HCT116 (cell line): ENCODE data around the gene C14orf93. TPM values are rescaled to one million over a fixed set of nuclear protein-coding genes. Genes with fewer than 3 reads are reported as not detected.

Source experiments
- ATAC-seq: fragments of 200-7000 bp; cut with Tn5 transposase; 2 replicates; pipeline ENCODE4 v1.9.1; 2020; ENCODE audit warnings: mild to moderate bottlenecking, moderate library complexity
- BruUV-seq: library from RNA; stranded (reverse); fragments of 400-500 nt; replicated peaks from 2 replicates; lab custom pipeline; 2021; lab: Mats Ljungman, UMichigan
- CTCF ChIA-PET: fragments of 300-600 bp; sonication (Branson Sonifier 250); formaldehyde crosslinking; loops from one replicate; lab custom pipeline; 2021; ENCODE audit warnings: antibody characterized with exemption; lab: Charles Lee
- POLR2A ChIA-PET: fragments of 300-600, 350-600 bp; sonication (Branson Sonifier 250); formaldehyde crosslinking; loops from one replicate; lab custom pipeline; 2021; ENCODE audit warnings: antibody characterized with exemption; lab: Charles Lee
- RAD21 ChIA-PET, 2 experiments: fragments of 300-600 bp; sonication (Branson Sonifier 250); formaldehyde crosslinking; loops; one replicate each; lab custom pipeline; 2023; ENCODE audit warnings: low total read pairs in 2 of 2; ENCODE audit not compliant: uncharacterized antibody in 2 of 2, unreplicated experiment in 2 of 2, low non-redundant PET in 1 of 2; lab: Charles Lee
- DNase-seq: peaks from one replicate; pipeline ENCODE4 v3.0.0-alpha.2; 2010; ENCODE audit warnings: low read depth, low spot score
- H2AFZ ChIP-seq: fragments of 200-600 bp; shearing (Covaris generic), sonication (generic); 2 replicates; pipeline ENCODE4 v1.6.1; 2017; ENCODE audit warnings: low read depth, mixed run types, mixed read lengths, antibody characterized with exemption, low read length; ENCODE audit not compliant: poor library complexity, severe bottlenecking
- H3K27ac ChIP-seq: 2 replicates; pipeline ENCODE4 v1.5.1; 2012; ENCODE audit warnings: low read depth, low read length
- H3K27me3 ChIP-seq: fragments of 200-600 bp; sonication (generic); 2 replicates; pipeline ENCODE4 v1.6.1; 2016; ENCODE audit warnings: mixed run types, low read length, mixed read lengths; ENCODE audit not compliant: insufficient read depth
- H3K36me3 ChIP-seq, 2 experiments: fragments of 200-500 bp in 1 of 2; fragments of 200-600 bp in 1 of 2; sonication (Bioruptor generic) in 1 of 2; sonication (generic) in 1 of 2; 2 replicates each; pipeline versions ENCODE4 v1.5.1 to v1.6.1; 2014 to 2016; ENCODE audit warnings: low read length in 2 of 2, inconsistent platforms in 1 of 2, mixed read lengths in 1 of 2, mixed run types in 1 of 2; ENCODE audit not compliant: insufficient read depth in 2 of 2, control insufficient read depth in 1 of 2
- H3K4me1 ChIP-seq, 2 experiments: fragments of 200-600 bp in 1 of 2; sonication (generic) in 1 of 2; 2 replicates each; pipeline versions ENCODE4 v1.5.1 to v1.6.1; 2012 to 2017; ENCODE audit warnings: low read length in 2 of 2, inconsistent platforms in 1 of 2, mild to moderate bottlenecking in 1 of 2, mixed read lengths in 1 of 2, mixed run types in 1 of 2, moderate library complexity in 1 of 2; ENCODE audit not compliant: insufficient read depth in 2 of 2, control insufficient read depth in 1 of 2
- H3K4me2 ChIP-seq: fragments of 200-600 bp; sonication (generic); 2 replicates; pipeline ENCODE4 v1.6.1; 2017; ENCODE audit warnings: mixed run types, low read length, mixed read lengths
- H3K4me3 ChIP-seq, 2 experiments: fragments of 200-600 bp in 1 of 2; sonication (generic) in 1 of 2; replicated peaks in 1 of 2; 2 replicates each; pipeline ENCODE4 v1.5.1; 2011 to 2016; ENCODE audit warnings: low read length in 2 of 2, control low read depth in 1 of 2, low read depth in 1 of 2, mild to moderate bottlenecking in 1 of 2, mixed read lengths in 1 of 2, mixed run types in 1 of 2
- H3K79me2 ChIP-seq: fragments of 200-600 bp; sonication (generic); 2 replicates; pipeline ENCODE4 v1.6.1; 2017; ENCODE audit warnings: mild to moderate bottlenecking, mixed run types, low read length, moderate library complexity, mixed read lengths; ENCODE audit not compliant: insufficient read depth
- H3K9ac ChIP-seq: fragments of 200-600 bp; sonication (generic); 2 replicates; pipeline ENCODE4 v1.6.1; 2016; ENCODE audit warnings: low read length, mixed read lengths
- H3K9me2 ChIP-seq: fragments of 200-600 bp; sonication (generic), shearing (Covaris generic); 2 replicates; pipeline ENCODE4 v1.6.1; 2017; ENCODE audit warnings: mixed run types, mild to moderate bottlenecking, moderate library complexity; ENCODE audit not compliant: insufficient read depth
- H3K9me3 ChIP-seq, 2 experiments: fragments of 200-500 bp in 1 of 2; fragments of 200-600 bp in 1 of 2; sonication (Bioruptor generic) in 1 of 2; sonication (generic) in 1 of 2; 2 replicates each; pipeline ENCODE4 v1.6.1; 2014 to 2017; ENCODE audit warnings: low read length in 2 of 2, mixed read lengths in 2 of 2, inconsistent platforms in 1 of 2, low read depth in 1 of 2, mild to moderate bottlenecking in 1 of 2, mixed run types in 1 of 2, moderate library complexity in 1 of 2; ENCODE audit not compliant: control insufficient read depth in 1 of 2, insufficient read depth in 1 of 2
- H4K20me1 ChIP-seq: fragments of 200-600 bp; sonication (generic), shearing (Covaris generic); 2 replicates; pipeline ENCODE4 v1.6.1; 2017; ENCODE audit warnings: mixed run types, mild to moderate bottlenecking, moderate library complexity; ENCODE audit not compliant: insufficient read depth
- EGR1 ChIP-seq: IDR thresholded peaks from 2 replicates; pipeline ENCODE4 v1.6.1; 2012; ENCODE audit warnings: low read depth
- ELF1 ChIP-seq: IDR thresholded peaks from 2 replicates; pipeline ENCODE4 v1.6.1; 2012; ENCODE audit warnings: low read depth, borderline replicate concordance
- FOSL1 ChIP-seq: IDR thresholded peaks from 2 replicates; pipeline ENCODE4 v1.6.1; 2012; ENCODE audit warnings: low read depth
- POLR2A ChIP-seq: IDR thresholded peaks from 2 replicates; pipeline ENCODE4 v1.7.0; 2011; ENCODE audit warnings: borderline replicate concordance; ENCODE audit not compliant: insufficient read depth, insufficient read length; ENCODE audit errors: extremely low read depth
- POLR2AphosphoS5 ChIP-seq: IDR thresholded peaks from 2 replicates; pipeline ENCODE4 v1.6.1; 2011; ENCODE audit warnings: mild to moderate bottlenecking, low read depth, low read length, moderate library complexity
- RAD21 ChIP-seq: IDR thresholded peaks from 2 replicates; pipeline ENCODE4 v1.6.1; 2012; ENCODE audit warnings: low read depth, mild to moderate bottlenecking
- SP1 ChIP-seq: IDR thresholded peaks from 2 replicates; pipeline ENCODE4 v1.6.1; 2012; ENCODE audit warnings: low read depth
- SRF ChIP-seq: IDR thresholded peaks from 2 replicates; pipeline ENCODE4 v1.6.1; 2012; ENCODE audit warnings: low read depth
- TCF7L2 ChIP-seq: IDR thresholded peaks from 2 replicates; pipeline ENCODE4 v1.7.0; 2011; ENCODE audit warnings: borderline replicate concordance, inconsistent platforms; ENCODE audit not compliant: insufficient read depth, insufficient read length; ENCODE audit errors: extremely low read depth
- ZNF274 ChIP-seq: fragments of 200-500 bp; sonication (Bioruptor generic); IDR thresholded peaks from 2 replicates; pipeline ENCODE4 v1.6.1; 2014; ENCODE audit warnings: mild to moderate bottlenecking, low read depth, low read length, inconsistent platforms
- intact Hi-C: fragments of 100-400 bp; cut with micrococcal nuclease; formaldehyde crosslinking; loops from 2 replicates; pipeline ENCODE4 v1.10.0; 2022
- total RNA-seq: library from RNA; stranded (reverse); gene quantifications from one replicate; pipeline ENCODE4 v1.2.1, GENCODE V29; 2021; ENCODE audit not compliant: unreplicated experiment
- TF ChIP-seq, protein P1 (sequence below), 3 experiments: fragments of 200-600 bp in 1 of 3; sonication (generic) in 1 of 3; IDR thresholded peaks in 2 of 3; conservative IDR thresholded peaks in 1 of 3; 2 replicates each; pipeline ENCODE4 v1.5.1; 2012 to 2017; ENCODE audit warnings: low read depth in 2 of 3, low read length in 2 of 3, antibody characterized with exemption in 1 of 3, borderline replicate concordance in 1 of 3, control low read depth in 1 of 3, mild to moderate bottlenecking in 1 of 3, mixed read lengths in 1 of 3, mixed run types in 1 of 3, moderate library complexity in 1 of 3; ENCODE audit not compliant: insufficient read depth in 1 of 3

C14orf93 gene
- total RNA-seq, 1 experiment from 2014 or later = 13.7 TPM

DNA sequence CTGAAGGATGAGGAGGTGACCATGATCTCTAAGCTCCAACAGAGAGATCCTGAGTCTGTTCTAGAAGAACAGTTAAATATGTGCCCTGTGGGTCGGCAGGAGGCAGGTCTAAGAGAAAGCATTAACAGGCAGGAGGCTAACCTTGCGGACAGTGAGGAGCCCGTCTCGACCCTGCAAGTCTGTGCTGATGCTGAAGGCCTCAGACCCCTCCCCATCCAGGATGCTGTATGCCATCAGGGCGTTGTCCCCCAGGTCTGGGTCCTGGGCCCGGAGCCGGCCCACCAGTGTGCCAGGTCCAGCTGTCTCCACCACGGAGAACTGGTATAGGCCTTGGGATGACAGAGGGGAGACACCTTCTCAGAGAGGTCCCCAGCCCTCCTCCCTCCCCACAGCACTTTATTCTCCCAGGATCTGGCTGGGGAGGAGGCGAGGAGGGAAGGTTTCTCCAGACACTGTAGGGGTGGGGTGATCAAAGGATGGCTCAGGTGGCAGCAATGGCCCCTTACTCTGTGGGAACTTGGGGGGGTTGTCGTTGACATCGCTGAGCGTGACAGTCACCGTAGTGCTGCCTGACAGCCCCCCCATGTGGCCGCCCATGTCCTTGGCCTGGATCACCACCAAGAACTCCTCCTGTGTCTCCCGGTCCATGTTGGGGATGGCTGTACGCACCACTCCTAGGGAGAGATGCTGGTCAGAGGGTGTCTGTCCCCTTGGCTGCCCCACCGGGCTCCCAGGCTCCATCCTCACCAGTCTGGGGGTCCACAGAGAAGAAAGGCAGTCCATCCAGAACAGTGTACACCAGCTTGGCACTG is 44.3 kb upstream of the C14orf93 start:
- BruUV-seq = no TSS peak
- H3K27me3 ChIP-seq = no peaks in the 10 kb centered on the region
- no peaks in the 10 kb centered on the region for H4K20me1 ChIP-seq
- H3K4me2 ChIP-seq = no peak overlapping the region
- peaks cover 12 to 28% of the 10 kb centered on the region in 2 experiments for H3K4me1 ChIP-seq
- intact Hi-C loops = no loop called here
- H3K9ac ChIP-seq = no peak overlapping the region
- no peak overlapping the region for H3K27ac ChIP-seq
- ChIA-PET POLR2A (interaction anchor here (1.3 kb wide), 1 partner anchor 41 kb away, joined by 3 read pairs; the partner anchor contains the start of genes ACIN1 and C14orf119), CTCF (interaction anchor here (2.1 to 9.9 kb wide), 2 partner anchors 48 to 70 kb away, joined by 9 to 175 read pairs; partner anchors contain the start of gene AJUBA), RAD21 (interaction anchor here in 1 of 2 experiments (0.6 to 0.7 kb wide), 2 partner anchors 67 to 468 kb away, joined by 3 read pairs; no protein-coding TSS in a partner anchor)
- no peaks in the 10 kb centered on the region for H3K9me2 ChIP-seq
- no peaks in the 10 kb centered on the region for H3K79me2 ChIP-seq
- H2AFZ ChIP-seq = no peak overlapping the region
- ATAC-seq (no peak), DNase-seq (no peak)
- peaks cover under 1 to 6% of the 10 kb centered on the region in 2 experiments; a peak in 3 of 4 replicates for H3K36me3 ChIP-seq
- H3K9me3 ChIP-seq = no peaks in the 10 kb centered on the region
- TF ChIP-seq ZNF274 (no peak), RAD21 (peak; percentile 58)
- TF ChIP-seq, protein P1, sequence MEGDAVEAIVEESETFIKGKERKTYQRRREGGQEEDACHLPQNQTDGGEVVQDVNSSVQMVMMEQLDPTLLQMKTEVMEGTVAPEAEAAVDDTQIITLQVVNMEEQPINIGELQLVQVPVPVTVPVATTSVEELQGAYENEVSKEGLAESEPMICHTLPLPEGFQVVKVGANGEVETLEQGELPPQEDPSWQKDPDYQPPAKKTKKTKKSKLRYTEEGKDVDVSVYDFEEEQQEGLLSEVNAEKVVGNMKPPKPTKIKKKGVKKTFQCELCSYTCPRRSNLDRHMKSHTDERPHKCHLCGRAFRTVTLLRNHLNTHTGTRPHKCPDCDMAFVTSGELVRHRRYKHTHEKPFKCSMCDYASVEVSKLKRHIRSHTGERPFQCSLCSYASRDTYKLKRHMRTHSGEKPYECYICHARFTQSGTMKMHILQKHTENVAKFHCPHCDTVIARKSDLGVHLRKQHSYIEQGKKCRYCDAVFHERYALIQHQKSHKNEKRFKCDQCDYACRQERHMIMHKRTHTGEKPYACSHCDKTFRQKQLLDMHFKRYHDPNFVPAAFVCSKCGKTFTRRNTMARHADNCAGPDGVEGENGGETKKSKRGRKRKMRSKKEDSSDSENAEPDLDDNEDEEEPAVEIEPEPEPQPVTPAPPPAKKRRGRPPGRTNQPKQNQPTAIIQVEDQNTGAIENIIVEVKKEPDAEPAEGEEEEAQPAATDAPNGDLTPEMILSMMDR (IDR thresholded peaks at IDR 0.05 in 2 of 3, conservative IDR thresholded peaks at IDR 0.05 in 1 of 3; ENCODE audit: borderline replicate concordance in 1 of 3, insufficient read depth in 1 of 3, low read depth in 2 of 3, low read length in 2 of 3) = peak; percentile 33 to 48 (median 37); a peak in 4 of 6 replicates
- no peak overlapping the region for H3K4me3 ChIP-seq

DNA sequence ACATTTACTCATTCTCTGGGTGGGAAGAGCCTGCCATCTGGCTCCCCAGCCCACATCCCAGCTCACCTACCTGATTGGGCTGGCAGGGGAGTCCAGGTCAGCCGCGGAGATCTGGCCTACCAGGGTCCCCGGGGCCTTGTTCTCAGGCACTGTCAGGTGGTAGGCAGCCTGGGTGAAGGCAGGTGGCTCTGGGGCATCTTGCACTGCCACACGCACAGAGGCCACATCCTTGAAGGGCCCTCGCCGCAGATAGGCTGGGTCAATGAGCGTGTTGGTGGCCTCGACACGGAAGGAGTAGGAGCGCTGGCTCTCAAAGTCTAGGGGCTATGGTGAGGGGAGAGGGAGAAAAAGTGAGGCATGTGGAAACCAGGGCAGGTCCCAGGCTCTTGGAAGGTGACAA is 43.5 kb upstream of the C14orf93 start:
- ATAC-seq = no peak
- CTCF ChIA-PET = interaction anchor here (2.2 kb wide), 1 partner anchor 15 kb away, joined by 8 read pairs; no protein-coding TSS in a partner anchor
- Histone ChIP-seq H3K4me1 (peaks cover 12 to 24% of the 10 kb centered on the region in 2 experiments), H3K4me2 (no peak overlapping the region), H3K36me3 (0 out of 4 replicates have a peak, but pooled peaks cover 0 to under 1% of the 10 kb centered on the region in 2 experiments), H3K9ac (no peak overlapping the region), H3K27me3 (no peaks in the 10 kb centered on the region), H2AFZ (no peak overlapping the region), H3K79me2 (no peaks in the 10 kb centered on the region), H3K4me3 (no peak overlapping the region), H3K27ac (no peak overlapping the region), H3K9me3 (no peaks in the 10 kb centered on the region), H4K20me1 (no peaks in the 10 kb centered on the region), H3K9me2 (no peaks in the 10 kb centered on the region)
- intact Hi-C loops = no loop called here
- no peak for DNase-seq
- BruUV-seq = no TSS peak
- POLR2A ChIA-PET = no interaction called here
- RAD21 ChIA-PET = no interaction called here
- TF ChIP-seq POLR2A (no peak), EGR1 (no peak), SRF (no peak), FOSL1 (no peak), ELF1 (no peak), POLR2AphosphoS5 (no peak), TCF7L2 (no peak), SP1 (no peak)
- TF ChIP-seq, all 23 proteins: peak for 0
